Caki2 (cell line): ENCODE results near the gene GGA1. TPM values are rescaled to one million over a fixed set of nuclear protein-coding genes. Genes with fewer than 3 reads are reported as not detected.

Experiments used
- DNase-seq: peaks from one replicate; pipeline ENCODE4 v3.0.0-alpha.2; 2015; ENCODE audit warnings: low read depth
- in situ Hi-C: cut with HindIII; loops from 2 replicates; pipeline ENCODE4 v1.10.0; 2016; ENCODE audit warnings: low sequenced_read_pairs, low pct_unique_long_range_greater_than_20kb, mixed read lengths
- total RNA-seq: library from RNA; depleted of rRNA; stranded (reverse); fragments of >200 nt; shearing (Covaris generic); gene quantifications from 2 replicates; pipeline ENCODE4 v1.2.3, GENCODE V29; 2014; ENCODE audit warnings: low replicate concordance; rRNA removed

GGA1 gene
- total RNA-seq, 1 experiment from 2014 or later, result 43.4 TPM

DNA sequence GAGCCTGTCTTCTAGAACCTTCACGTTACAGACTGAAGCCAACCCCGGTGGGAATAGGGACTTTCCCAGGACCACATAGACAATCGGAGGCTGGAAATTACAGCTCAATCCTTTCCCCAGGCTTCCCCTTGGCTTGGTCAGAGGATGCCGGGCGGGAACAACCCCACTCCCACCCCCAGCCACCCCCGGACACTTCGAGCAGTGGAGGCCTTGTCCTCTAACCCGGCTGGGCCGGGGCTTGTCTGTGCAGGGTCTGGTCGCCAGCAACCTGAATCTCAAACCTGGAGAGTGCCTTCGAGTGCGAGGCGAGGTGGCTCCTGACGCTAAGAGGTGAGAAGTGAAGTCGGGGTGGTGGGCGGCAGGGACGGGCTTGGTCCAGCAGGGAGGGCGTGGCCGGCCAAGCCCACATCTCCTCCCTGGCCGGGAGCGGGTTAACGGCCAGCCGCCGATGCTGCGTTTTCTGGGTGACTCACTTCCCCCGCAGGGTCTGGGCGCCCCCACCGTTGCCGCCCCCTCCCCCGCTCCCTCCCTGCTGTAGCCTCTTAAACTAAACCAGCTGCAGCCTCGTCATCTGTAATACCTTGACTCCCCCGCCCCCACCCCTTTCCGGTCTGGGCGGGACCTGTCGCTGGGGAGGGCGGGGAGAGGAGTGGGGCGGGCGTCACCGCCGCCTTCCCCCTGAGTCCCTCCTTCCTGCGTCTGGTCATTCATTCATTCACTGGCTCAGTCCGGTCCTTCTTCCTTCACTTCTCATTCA lies 68.3 kb downstream of the GGA1 start:
- peak; percentile 96 for DNase-seq
- in situ Hi-C loops, result no loop called here

DNA sequence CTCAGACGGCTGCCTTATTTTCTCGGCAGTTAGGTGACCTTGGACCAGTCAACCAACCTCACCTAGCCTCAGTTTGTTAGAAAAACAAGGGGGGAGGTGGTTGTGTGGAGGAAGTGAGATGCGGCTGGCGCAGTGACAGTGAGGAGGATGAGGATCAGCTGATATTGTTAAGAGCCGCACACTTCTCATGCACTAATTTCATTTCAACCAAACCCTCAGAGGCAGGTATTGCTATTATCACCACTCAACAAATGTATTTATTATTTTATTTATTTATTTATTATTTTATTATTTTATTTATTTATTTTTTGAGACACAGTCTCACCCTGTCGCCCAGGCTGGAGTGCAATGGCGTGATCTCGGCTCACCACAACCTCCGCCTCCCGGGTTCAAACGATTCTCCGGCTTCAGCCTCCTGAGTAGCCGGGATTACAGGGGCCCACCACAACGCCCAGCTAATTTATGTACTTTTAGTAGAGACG lies 68.9 kb downstream of the GGA1 start:
- no peak for DNase-seq
- in situ Hi-C loops, result no loop called here

DNA sequence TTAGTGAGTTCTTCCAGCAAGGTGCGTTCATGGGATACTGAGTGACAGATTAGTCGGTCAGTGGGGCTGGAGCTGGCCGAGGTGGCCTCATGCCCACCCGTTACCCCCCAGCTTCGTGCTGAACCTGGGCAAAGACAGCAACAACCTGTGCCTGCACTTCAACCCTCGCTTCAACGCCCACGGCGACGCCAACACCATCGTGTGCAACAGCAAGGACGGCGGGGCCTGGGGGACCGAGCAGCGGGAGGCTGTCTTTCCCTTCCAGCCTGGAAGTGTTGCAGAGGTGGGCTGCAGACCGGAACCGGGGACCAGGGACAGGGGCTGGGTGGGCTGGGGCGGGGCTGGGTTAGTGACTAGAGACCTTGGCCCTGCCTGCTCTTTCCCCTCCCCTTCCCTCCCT lies 69.7 kb downstream of the GGA1 start:
- no peak for DNase-seq
- in situ Hi-C loops, result no loop called here

DNA sequence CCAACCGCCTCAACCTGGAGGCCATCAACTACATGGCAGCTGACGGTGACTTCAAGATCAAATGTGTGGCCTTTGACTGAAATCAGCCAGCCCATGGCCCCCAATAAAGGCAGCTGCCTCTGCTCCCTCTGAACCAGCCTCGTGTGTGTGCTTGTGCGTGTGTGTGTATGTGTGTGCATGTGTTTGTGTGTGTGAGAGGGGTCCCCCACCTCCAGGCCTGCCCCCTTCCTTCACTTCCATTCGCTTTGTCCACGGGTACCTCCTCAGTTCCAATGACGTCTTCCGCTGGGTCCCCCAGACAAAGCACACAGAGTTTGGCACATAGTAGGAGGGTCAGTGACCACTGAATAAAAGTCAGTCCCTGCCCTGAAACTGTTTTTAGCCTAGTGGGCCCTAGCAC lies 71.0 kb downstream of the GGA1 start:
- no peak for DNase-seq
- in situ Hi-C loops, result no loop called here

DNA sequence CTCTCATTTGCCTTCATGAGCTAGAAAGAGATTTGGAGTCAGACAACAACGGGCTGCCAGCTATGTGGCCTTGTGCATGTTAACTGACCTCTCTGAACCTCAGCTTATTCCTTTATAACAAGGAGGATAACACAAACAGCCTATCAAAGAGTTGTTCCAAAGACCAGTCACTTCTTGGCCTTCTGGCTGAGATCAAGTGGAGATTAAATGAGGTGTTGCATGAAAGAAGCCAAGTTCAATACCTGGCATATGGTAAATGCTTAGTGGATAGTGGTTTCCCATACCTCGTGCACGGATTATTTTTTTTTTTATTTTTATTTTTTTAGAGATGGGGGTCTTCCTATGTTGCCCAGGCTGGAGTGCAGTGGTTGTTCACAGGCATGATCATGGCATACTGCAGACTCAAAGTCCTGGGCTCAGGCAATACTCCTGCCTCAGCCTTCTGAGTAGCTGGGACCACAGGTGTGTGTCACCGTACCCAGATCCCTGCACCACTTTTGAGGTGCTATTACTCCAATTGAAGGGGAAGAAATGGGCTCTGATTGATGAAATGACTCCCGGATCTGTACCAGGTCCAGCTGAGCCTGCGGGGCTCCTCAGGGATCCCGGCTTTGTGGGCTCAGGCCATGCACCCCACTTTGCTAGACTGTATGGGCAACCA lies 71.7 kb downstream of the GGA1 start:
- no peak for DNase-seq
- in situ Hi-C loops, result no loop called here

DNA sequence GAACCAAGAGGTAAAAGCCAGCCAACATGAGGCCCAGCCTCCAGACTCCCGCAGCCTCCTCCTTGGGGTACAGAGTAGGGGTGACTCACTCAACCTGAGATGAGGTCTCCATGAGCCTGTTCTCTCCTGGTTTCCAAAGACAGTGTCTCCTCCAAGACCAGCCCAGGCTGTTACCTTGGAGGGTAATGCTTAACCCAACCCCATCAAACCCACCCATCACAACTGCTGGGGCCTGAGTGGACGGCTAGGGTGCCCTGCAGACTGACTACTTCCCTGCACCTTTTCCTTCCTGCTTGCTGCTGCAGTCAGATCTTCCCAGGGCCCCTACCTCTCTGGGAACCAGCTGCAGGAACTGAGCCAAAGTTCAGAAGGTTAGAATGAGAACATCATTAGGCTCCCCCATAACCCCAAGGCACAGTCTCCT lies 72.4 kb downstream of the GGA1 start:
- in situ Hi-C loops, result no loop called here
- no peak for DNase-seq

DNA sequence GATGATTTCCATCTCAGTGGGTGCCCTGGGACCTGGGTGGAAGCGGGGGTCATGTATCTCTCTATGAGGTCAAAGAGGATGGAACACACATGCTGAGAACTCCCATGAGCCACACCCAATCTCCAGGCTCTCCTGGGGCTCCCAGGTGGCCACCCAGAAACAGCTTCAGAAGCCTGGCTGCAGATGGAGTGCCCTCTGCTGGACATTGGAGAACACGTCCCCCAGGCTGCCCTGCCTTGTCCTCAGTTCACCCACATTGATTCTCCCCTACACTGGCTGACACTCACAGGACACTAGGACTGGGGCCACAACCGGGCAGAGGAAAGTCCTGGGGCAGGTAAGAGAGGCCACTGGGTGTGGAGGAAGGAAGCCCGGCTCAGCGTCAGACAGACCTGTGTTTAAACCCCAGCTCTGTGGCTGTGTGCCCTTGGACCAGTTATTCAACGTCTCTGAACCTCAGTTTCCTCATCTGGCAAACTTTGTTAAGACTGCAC lies 73.0 kb downstream of the GGA1 start:
- DNase-seq, result peak; percentile 58
- in situ Hi-C loops, result no loop called here

Other genes starting within 250 kb of the GGA1 start
- 10.2 and 12.9 TPM in 2 replicates for gene ELFN2, start 181.4 kb upstream of the GGA1 start, total RNA-seq
- gene MFNG, start 122.5 kb upstream of the GGA1 start, total RNA-seq, result 0.46 and 0.54 TPM in 2 replicates
- 47.3 and 58.6 TPM in 2 replicates for gene CARD10, start 89.4 kb upstream of the GGA1 start, total RNA-seq
- gene CDC42EP1, start 48.4 kb upstream of the GGA1 start, total RNA-seq, result 8.9 and 9.1 TPM in 2 replicates
- not detected in 2 replicates for gene LGALS2, start 28.7 kb upstream of the GGA1 start, total RNA-seq
- 1.2 and 3.2 TPM in 2 replicates for gene SH3BP1, start 30.8 kb downstream of the GGA1 start, total RNA-seq
- gene PDXP, start 49.9 kb downstream of the GGA1 start, total RNA-seq, result 51.9 and 75.8 TPM in 2 replicates
- gene LGALS1, start 66.8 kb downstream of the GGA1 start, total RNA-seq, result 5,023 and 5,137 TPM in 2 replicates
- gene NOL12, start 77.5 kb downstream of the GGA1 start, total RNA-seq, result 70.5 and 107 TPM in 2 replicates
- gene TRIOBP, start 88.2 kb downstream of the GGA1 start, total RNA-seq, result 233 and 274 TPM in 2 replicates
- gene GCAT, start 199.1 kb downstream of the GGA1 start, total RNA-seq, result 33.4 and 42.3 TPM in 2 replicates
- gene GALR3, start 214.5 kb downstream of the GGA1 start, total RNA-seq, result not detected in 2 replicates
- 54.0 and 62.0 TPM in 2 replicates for gene ANKRD54, start 235.5 kb downstream of the GGA1 start, total RNA-seq
- gene EIF3L, start 240.6 kb downstream of the GGA1 start, total RNA-seq, result 475 and 492 TPM in 2 replicates